Dermis microvascular lymphatic vessel endothelial cell (primary cell): ENCODE measurements around the gene SEMA4C. TPM values are rescaled to one million over a fixed set of nuclear protein-coding genes. Genes with fewer than 3 reads are reported as not detected.

Experiments used
- DNase-seq, 2 donors: peaks; one replicate each; pipeline versions ENCODE4 v3.0.0 to v3.0.0-alpha.2; 2010; ENCODE audit warnings: low read depth in 2 of 2
- total RNA-seq: library from RNA; depleted of rRNA; stranded (reverse); fragments of >200 nt; gene quantifications from 2 replicates; pipeline ENCODE4 v1.2.1, GENCODE V29; 2014

SEMA4C gene, protein sequence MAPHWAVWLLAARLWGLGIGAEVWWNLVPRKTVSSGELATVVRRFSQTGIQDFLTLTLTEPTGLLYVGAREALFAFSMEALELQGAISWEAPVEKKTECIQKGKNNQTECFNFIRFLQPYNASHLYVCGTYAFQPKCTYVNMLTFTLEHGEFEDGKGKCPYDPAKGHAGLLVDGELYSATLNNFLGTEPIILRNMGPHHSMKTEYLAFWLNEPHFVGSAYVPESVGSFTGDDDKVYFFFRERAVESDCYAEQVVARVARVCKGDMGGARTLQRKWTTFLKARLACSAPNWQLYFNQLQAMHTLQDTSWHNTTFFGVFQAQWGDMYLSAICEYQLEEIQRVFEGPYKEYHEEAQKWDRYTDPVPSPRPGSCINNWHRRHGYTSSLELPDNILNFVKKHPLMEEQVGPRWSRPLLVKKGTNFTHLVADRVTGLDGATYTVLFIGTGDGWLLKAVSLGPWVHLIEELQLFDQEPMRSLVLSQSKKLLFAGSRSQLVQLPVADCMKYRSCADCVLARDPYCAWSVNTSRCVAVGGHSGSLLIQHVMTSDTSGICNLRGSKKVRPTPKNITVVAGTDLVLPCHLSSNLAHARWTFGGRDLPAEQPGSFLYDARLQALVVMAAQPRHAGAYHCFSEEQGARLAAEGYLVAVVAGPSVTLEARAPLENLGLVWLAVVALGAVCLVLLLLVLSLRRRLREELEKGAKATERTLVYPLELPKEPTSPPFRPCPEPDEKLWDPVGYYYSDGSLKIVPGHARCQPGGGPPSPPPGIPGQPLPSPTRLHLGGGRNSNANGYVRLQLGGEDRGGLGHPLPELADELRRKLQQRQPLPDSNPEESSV
- 17.3 and 35.4 TPM in 2 replicates for total RNA-seq

DNA sequence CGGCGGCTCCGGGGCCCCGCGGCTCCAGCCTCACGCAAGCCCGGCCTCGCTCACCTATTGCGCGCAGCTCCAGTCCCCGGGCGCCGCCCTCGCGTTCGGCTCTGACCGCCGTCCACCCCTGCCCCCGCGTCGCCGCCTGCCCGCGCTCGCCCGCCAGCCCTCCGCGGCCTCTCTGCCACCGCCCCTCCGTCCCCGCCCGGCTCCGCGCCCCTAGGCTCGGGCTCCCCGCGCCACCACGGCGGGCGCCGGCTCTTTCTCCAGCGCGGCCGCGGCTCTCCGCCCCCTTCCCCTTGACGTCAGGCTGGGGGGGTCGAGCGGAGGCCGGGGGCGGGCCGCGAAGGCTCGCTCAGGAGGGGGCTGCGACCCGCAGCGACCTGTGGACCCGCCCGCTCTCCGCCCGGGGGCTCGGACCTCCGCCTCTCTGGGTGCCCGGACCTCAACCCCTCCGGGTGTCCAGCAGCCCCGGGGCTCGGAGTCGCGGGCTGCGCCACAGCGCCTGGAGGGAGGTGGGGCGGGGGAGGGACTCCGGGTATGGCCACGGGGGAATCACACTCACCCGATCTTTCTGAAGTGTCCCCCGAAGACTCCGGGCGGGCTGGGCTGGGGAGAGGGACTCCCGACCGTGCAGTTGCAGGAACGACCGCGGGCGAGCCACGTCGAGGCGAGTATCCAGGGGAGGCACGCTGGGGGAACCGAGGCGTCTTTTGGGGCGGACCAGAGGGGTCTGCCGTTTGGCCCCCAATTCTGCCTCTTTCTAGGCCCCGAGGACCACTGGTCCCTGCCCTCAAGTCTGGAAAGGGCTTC is at the start of gene SEMA4C:
Gene SEMA4C (minus strand): TSS at position 259 of the 804 bp plus-strand sequence. CDS start 2,194 bp downstream, outside the sequence.
- peak in 1 of 2 donors; percentile 46 for DNase-seq

DNA sequence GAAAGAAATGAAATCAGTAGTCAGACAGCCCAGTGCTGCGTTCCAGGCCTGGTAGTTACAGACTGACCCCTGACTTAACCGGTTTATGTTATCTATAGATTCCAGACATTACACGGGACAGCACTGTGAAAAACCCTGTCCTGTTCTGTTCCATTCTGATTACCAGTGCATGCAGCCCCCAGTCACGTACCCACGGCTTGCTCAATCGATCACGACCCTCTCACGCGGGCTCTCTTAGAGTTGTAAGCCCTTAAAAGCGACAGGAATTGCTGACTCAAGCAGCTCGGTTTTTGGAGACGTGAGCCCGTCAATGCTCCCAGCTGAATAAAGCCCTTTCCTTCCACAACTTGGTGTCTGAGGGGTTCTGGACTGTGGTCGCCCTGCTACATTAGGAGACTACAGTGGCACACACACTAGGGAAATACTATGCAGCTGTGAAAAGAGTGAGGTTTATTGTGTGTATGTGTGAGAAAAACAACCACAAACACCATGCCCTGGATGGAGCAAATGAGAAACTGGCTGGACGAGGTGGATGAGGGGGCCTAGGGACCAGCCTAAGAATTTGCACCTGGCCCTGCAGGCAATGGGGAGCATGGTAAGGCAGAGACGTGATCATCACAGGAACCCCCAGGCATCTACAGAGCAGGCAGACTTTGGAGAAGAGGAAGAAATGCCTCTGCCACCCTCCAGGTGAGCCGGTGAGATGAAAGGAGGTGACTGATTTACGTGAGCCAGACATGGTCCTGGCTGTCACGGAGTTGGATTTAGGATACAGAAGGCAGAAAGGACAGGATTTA is 49.1 kb upstream of the SEMA4C start:
- no peak for DNase-seq

DNA sequence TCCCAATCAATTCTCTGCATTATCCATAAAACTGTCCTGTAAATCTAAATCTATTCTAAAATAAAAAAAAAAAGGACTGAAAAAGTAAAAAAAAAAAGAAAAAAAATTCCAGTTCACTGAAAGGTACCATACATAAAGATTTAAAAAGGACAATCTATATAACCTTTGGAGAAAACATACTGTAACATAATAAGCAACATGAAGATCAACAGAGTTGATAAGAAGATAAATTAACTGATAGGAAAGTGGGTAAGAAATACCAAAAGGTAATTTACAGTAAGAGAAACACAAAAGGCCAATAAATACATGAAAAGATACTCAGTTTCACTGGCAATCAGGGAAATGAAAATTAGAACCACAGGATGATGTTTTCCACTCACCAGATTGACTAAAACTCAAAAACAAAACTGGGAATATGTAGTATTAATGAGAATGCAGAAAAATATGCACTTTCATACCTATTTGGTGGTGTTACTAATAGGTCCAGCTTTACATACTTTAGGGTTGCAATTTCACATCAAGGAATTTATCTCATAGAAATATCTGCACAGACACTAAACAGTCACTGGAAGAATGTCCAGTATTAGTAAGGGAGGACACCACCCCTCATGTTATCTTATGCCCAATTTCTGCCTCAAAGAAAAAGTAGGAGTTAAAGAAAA is 48.3 kb upstream of the SEMA4C start:
- DNase-seq, result no peak

DNA sequence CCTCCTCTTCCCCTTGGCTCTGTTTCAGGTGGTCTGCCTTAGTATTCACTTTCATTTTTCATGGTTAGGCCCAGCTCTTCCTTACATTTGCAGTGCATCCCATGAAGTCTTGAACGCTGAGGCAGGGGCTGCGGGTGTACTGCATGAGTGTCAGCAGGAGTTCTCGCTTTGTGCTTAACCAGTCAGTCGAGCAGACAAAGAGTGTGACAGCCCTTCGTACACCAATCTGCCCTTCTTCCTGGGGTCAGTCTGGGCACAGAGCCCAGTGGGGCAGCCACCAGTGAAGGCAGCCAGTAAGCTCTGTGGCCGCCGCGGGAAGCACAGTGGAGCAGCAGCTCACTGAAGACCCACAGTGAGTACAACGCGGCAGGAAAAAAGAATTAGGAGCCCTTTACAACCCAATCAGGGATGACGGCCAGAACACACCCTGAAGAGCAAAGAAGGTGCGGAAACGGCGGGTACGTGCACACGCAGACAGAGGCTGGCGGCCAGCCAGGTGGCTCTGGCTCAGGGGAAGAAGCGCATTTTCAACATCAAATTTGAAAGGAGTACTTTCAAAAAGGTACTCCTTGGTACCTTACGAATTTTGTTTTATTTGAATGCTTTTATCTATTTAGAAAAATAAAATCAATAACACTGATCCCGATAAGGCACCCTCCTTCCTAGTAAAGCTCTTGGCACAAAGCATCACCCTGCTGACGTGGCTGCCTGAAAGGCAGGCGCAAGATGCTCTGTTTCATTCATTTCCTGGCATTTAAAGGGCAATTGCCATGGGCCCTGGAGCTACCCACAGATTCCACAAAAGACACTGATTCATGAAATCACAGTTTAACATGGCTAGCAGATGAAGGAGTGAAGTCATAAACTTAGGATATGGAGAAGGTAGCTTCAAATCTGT is 47.0 kb upstream of the SEMA4C start:
- DNase-seq, result no peak

DNA sequence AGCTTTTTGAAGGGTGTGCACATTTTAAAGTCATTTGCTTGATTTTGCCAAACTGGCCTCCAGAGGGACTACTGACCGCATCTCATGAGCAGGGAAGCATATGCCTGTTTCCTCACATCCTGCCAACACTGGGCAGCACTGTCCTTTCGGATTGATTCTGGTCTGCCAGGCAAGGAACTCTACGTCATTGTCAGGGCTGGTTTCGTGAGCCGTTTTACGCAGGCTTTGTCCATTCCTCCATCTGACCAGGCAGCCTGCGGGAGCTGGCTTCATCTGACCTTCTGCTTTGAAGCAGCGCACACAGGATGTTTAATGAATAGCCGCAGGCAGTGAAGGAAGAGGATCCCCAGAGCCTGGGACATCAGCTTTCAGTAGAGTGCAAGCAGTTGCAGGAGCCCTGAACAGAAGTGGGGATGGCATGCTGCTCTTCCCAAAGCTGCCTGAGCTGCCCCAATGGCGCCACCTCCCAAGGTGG is 46.3 kb upstream of the SEMA4C start:
- peak in 1 of 2 donors; percentile 4 for DNase-seq

DNA sequence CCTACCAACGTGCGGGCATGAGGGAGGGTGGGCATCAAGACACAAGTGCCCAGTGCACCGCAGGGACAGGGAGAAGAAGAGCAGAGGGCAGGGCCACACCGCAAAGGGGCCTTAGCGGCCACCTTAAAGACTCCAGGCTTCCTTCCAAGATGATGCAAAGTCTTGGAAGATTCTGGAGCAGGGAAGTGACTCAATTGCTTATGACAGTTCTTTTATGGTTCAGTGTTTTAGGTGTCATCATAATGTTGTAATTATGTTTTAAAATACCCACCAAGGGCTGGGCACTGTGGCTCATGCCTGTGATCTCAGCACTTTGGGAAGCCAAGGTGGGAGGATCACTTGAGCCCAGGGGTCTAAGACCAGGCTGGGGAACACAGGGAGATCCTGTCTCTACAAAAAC is 44.5 kb upstream of the SEMA4C start:
- DNase-seq, result no peak

DNA sequence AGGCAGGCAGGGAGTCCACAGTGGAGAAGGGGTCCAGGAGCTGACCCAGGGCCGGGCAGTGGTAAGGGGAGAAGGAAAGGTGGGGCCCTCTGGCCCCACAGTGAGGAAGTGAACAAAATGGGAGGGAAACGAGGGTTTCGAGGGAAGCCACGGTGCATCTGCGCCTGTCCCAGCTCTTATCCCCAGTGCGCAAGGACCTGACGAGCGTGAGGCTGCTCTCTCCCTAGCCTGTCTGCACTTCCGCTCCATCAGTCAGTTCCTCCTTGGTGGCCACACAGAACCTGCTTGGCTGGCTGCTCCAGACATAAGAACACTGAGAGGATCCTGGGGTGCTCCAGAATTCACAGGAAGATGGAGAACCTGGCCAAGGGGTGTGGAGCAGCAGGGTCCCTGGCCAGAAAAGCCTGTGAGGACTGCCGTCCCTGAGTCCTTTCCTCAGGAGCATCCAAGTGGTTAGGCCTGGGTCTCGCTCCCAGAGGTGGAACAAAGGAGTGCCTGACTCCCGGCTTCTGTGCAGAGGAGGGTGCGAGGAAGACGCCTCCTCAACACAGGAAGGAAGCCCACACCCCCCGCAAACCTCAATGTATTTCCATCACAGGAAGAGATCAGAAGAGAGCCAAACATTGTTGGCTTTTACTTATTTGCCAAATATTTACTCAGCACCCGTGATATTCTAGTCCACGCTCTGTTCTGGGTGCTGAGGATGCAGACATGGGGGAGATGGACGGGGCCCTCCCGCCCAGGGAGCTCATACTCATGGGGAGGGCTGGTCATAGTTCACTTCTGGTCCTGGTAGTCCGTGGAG is 43.7 kb upstream of the SEMA4C start:
- DNase-seq, result no peak

DNA sequence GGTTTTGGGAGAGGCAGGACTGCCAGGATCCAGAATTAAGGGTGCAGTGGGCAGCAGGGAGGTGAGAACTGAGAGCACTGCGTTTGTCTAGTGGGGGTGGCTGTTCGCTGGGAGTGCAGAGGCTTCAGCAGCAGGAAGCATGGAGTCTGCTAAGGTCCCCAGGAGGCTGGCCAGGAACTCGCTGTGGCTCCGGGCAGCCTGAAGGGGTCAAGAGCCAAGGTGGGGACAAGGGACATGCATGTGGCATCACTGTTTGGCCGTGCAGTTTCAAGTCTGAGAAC is 43.2 kb upstream of the SEMA4C start:
- DNase-seq, result no peak

DNA sequence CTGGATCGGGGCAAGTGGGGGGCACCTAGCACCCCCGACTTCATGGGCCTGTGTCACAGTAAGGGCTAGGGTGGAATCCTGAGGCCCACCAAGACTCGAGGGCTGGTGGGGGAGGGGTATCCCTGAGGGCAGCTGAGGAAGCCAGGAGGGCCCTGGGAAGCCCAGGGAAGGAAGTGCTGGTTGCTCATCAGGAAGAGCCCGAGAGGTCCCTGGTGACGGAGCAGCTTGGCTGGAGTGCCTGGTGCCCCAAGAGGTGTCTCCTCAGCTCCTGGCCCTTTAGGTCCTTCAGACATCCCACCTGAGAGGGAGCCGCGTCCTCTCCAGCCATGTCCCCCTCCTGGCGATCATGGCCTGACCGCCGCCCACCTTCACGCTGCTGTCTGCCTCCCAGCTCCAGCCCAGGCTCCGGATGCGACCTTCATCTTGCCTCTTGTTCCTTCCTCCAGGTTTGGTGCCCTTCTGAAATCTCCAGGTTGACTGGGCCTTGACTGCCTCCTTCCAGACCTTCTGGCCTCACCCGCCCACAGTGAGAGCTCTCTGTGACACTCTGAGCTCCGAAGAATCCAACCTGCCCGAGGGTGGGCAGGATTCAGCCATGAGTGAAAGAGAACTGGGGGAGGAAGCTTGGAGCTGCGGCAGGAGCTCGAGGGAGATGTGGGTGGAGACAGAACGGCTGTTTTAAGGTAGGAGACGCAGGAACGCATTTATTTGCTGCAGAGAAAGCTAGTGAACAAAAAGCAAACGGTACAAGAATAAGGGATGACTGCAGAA is 42.7 kb upstream of the SEMA4C start:
- DNase-seq, result no peak

DNA sequence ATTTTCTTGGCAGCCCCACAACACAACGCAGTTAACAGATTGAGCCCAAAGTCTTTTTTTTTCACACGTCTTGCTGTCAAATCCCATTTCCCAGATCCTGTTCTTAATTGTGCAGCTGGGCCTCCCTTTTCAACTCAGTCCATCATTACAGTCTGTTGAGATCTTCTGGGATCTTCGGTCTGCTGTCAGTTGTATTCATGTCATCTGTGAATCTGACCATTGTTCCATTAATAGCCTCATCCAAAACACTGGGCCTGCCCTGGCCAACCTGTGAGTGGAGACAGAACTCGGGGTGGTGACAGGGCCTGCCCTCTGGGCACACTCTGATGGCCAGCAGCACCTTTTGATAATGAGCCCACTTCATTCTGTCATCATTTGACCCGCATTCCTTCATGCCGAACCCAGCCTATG is 39.7 kb upstream of the SEMA4C start:
- no peak for DNase-seq

DNA sequence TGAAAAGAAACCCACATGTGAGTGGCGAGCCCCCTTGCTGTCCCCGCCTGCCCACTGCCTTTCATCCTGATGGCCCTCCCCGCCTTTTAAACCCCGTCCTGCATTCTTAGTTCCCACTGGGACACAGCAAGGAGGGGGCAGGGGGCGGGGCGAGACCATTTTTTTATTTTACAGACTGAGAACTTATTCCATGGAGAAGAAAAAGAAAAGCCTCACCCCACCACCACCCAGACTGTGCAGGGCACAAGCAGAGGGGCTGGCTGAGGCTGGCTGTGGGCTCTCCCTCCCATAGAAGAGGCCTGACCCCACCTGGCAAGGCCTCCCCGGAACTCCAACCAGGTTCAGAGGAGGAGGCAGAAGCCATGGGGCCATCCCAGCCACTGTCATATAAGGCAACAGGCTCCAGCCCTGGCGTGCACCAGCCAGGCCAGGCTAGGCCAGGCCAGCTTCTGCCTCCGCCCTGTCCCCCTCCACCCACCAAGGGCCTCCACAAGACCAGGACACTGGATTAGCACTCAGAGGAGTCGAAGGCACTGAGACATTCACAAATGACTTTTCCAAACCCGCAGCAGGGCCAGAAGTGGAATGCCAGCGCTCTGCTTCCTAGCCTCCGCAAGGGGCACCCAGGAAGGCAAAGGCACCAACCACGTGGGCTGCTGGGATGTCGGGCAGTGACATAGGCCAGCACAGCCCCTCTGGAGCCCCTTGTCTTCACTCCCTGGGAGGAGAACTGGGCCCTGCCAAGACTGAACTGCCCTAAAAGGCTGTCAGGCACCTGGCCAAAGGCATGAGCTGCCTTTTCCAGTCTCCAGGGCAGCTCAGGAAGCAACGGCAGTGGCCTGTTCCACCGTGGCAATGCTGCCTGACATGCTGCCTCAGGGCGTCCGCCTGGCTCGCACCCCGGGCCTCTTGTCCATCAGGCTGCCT is 37.5 kb upstream of the SEMA4C start:
- peak; percentile 14 to 15 for DNase-seq

DNA sequence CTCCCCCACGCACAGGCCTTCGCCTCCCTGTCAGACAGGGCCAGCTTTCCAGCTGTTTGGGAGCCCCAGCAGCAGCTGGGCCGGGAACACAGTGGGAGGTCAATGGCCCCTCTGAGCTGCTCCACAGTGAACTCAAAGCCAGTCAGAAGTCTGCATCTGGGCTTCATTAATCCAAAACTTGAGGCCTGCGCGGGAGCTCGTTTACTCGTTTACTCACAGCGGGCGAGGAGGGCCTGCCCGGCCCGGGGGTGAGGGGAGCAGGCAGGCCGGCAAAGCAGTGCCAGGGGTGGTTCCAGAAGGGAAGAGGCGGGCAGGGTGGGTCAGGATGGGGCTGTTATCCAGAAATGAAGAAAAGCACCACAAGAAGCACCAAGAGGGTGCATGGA is 36.8 kb upstream of the SEMA4C start:
- DNase-seq, result no peak

DNA sequence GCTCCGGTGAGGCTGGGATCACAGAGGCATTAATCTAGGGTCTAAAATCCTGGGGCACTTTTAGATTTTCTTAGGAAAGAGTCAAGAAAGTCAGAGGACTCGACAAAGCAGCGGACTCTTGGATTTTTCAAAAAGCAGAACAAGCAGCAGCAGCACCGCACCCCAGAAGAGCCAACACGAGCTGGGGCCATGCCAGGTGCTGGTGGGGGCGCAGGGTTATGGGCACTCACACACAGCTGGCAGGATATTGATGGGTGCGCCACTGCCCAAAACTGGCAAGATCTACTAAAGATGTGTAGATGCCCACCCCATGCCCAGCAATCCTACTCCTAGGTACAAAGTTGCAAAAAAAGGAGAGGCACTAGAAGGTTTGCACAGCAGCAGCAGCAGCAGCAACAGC is 33.9 kb upstream of the SEMA4C start:
- DNase-seq, result no peak

DNA sequence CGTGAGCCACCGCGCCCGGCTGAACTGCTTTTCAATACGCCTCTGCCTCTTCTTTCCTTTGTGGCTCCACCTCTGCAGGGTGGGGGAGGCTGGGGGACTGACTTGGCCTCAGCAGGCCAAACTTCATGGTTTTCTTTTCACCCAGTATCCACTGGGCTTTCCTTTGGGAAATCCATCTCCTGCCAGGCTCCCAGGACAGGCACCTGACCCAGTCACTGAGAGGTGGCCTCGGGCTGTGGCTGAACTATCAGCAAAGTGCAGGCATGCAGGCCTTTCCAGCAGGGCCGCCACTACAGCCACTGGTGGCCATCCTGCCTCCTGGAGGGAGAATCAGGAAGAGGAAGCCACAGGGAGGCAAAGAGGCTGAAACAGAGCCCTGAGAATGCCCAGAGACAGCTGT is 33.4 kb upstream of the SEMA4C start:
- no peak for DNase-seq

DNA sequence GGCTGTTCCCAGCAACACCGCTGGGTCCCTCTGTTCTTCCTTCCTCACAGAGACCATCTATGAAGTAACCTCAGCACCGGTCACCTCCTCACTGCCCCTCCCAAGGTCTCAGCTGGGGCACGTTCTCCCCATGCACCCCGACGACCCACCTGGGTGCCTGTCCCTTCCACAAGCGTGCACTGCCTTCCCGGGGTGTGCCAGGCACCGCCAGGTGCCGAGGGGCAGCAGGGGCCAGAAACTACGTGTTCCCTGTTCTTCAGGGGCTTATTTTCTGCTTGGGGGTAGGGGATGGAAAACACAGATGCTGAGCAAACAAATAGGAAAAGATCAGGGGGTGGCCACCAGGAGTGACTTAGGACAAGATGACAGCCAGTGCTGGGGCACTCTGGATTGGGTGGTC is 30.4 kb upstream of the SEMA4C start:
- no peak for DNase-seq

DNA sequence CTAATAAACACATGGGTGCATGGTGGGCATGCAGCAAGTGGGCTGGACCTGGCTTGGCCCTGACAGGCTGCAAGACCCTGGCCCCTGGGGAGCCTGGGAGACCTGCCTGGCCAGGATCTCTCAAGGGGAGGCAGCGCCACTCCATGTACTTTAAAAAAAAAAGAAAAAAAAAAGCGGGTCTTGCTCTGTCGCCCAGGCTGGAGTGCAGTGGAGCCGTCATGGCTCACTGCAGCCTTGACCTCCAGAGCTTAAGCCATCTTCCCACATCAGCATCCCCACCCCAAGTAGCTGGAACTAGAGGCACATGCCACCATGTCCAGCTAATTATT is 29.5 kb upstream of the SEMA4C start:
- no peak for DNase-seq
